ENCODE data around the gene PSD4. TPM values are rescaled to one million over a fixed set of nuclear protein-coding genes. Genes with fewer than 3 reads are reported as not detected.

Gene PSD4
- total RNA-seq, 2 donors from 2014 or later, result 2.4 to 4.5 TPM

DNA sequence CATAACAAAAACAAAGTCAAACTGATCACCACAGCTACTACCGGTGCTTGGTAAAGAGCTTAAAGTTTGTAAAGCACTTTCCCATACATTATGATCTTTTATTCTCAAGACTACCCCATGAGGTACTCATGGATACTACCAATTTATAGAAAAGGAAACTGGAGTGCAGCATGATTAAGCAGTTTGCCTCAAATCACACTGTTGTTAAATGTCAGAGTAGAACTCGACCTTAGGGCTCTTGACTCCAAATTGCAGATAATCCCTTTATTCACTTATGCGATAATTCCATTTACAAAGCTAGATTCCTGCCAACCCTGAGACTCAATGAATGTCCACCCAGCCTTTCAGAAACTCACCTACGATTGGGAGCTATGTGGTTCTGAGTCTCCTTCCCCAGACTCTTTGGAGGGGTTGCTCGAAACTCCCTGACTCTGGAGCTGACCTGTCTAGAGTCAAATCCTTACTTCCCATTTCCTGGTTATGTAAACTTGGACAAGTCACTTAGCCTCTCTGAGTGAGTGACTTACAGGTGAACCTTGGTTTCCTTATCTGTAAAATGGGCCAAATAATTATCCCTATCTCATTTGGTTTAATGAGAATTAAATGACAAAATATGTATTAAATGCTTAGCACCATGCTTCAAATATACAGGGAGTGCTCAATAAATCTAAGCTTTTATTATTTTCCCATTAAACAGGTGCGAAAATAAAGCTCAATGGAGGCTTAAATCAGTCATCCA is 47.4 kb downstream of the PSD4 start:
- Histone ChIP-seq H3K27ac (peak overlapping the region in 1 of 2 donors; percentile 40), H3K4me1 (peaks cover 0 to 32% of the 10 kb centered on the region in 2 donors), H3K27me3 (no peaks in the 10 kb centered on the region), H3K4me3 (no peak overlapping the region), H3K9me3 (no peaks in the 10 kb centered on the region), H3K36me3 (no peaks in the 10 kb centered on the region)
- DNase-seq (ENCODE audit: low spot score), result no peak
- no peak for TF ChIP-seq CTCF (IDR thresholded peaks at IDR 0.05)

DNA sequence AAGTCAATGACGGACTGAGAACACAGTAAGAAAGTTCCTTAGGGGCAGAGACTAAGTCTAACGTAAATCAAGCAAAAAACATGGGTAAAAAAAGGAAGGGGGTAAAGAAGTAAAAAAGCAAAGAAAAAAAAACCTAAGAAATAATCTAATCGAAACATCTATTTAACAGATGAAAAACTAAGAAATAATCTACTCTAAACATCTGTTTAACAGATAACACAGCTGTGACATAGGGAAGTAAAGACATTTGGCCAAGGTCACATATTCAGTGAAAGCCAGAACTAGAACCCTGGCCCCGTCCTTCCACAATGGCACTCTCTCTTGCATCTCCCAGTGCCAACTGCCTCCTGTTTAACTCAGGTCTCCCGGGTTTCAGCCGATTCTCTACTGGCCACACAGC is 48.1 kb downstream of the PSD4 start:
- Histone ChIP-seq H3K9me3 (no peaks in the 10 kb centered on the region), H3K36me3 (no peaks in the 10 kb centered on the region), H3K4me1 (peaks cover 0 to 25% of the 10 kb centered on the region in 2 donors), H3K27me3 (no peaks in the 10 kb centered on the region), H3K27ac (peak overlapping the region in 1 of 2 donors; percentile 11), H3K4me3 (no peak overlapping the region)
- no peak for DNase-seq (ENCODE audit: low spot score)
- TF ChIP-seq CTCF (IDR thresholded peaks at IDR 0.05), result no peak

DNA sequence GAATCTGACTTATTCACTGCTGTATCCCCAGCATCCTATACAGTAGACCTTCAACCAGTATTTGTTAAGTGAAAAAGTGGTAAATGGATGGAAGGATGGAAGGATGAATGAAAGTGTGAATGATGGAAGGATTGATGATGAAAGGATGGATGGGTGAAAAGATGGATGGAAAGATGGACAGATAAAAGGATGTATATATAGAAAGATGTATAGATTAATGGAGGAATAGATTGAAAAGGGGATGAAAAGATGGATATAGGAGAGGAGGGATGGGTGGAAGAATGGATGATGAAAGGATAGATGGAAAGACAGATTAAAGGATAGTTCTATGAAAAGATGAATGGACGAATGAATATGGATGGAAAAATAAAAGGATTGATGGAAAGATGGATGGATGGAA is 50.0 kb downstream of the PSD4 start:
- H3K36me3 ChIP-seq, result no peaks in the 10 kb centered on the region
- TF ChIP-seq CTCF (IDR thresholded peaks at IDR 0.05), result no peak
- H3K27me3 ChIP-seq, result no peaks in the 10 kb centered on the region

GRCh38 chr2:113224647-113225236 is 51.0 kb downstream of the PSD4 start:
- Histone ChIP-seq H3K36me3 (no peaks in the 10 kb centered on the region), H3K4me1 (peaks cover 0 to 2% of the 10 kb centered on the region in 2 donors), H3K9me3 (no peaks in the 10 kb centered on the region), H3K4me3 (no peak overlapping the region), H3K27me3 (no peaks in the 10 kb centered on the region), H3K27ac (no peak overlapping the region)
- TF ChIP-seq CTCF (IDR thresholded peaks at IDR 0.05), result no peak
- no peak for DNase-seq (ENCODE audit: low spot score)

More for the DNA sequence above, 50.0 kb downstream of the PSD4 start:
- H3K9me3 ChIP-seq, result no peaks in the 10 kb centered on the region
- H3K4me1 ChIP-seq, result peaks cover 0 to 5% of the 10 kb centered on the region in 2 donors
- H3K27ac ChIP-seq, result no peak overlapping the region
- no peak overlapping the region for H3K4me3 ChIP-seq
- no peak for DNase-seq (ENCODE audit: low spot score)

DNA sequence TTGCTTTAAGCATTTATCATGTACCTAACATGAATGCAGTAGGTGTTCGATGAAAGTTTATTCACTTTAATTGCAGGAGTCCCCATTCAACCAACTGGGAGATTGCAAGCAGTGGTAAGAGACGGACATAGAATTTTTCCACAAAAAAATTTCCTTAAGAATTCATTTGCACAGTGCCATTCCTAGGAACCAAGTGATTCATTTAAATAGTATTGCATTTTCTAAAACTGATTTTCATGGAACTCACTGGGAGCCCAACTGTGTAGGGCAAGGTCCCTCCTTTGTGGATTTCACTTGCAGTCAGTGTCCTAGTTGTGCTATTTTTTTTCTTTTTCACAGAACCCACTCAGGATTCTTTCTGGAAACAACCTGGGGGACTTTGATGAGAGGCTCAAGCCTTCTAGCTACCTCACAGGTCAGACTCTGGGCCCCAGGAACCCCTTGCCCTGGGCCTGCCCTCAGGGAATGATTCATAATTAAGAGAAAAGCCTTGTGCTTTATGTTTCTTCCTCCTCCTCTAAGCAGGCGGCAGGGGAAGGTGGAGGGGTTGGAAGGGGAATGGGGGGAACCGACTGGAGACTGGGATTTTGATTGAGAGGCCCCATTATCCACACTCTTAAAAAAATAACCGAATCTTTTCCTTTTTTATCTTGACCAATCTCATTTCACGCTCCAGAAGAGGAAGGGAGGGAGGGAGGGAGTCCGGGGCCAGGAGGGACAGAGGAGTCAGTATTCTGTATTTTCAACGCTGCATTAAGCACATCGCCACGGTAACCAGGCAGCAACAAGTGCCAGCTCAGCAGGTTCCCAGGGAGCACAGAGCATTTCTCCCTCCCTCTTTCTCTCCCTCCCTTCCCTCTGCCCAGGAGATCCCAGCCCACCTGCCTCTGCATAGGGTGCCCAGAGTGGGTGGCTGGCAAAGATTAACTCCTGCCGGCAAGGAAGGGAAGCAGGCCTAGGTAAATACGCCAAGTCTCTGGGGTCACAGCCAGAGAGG is 51.8 kb downstream of the PSD4 start:
- no peak for TF ChIP-seq CTCF (IDR thresholded peaks at IDR 0.05)
- no peaks in the 10 kb centered on the region for H3K36me3 ChIP-seq
- no peaks in the 10 kb centered on the region for H3K27me3 ChIP-seq
- no peak overlapping the region for H3K27ac ChIP-seq
- DNase-seq (ENCODE audit: low spot score), result no peak
- H3K9me3 ChIP-seq, result no peaks in the 10 kb centered on the region
- no peak overlapping the region for H3K4me3 ChIP-seq
- peaks cover 0 to 2% of the 10 kb centered on the region in 2 donors for H3K4me1 ChIP-seq

Data from right atrium auricular region (tissue), 2 donors.